Amniotic stem cell (primary cell): ENCODE data around the gene PDF.
"Not testable (repeated sequence)": the region's sequence is repeated elsewhere in the genome, so short reads cannot be mapped to it uniquely, and the experiment has no call there.

Experiments used
- DNase-seq: peaks from one replicate; lab custom pipeline; 2025; lab: John Stamatoyannopoulos, UW

The PDF gene

DNA sequence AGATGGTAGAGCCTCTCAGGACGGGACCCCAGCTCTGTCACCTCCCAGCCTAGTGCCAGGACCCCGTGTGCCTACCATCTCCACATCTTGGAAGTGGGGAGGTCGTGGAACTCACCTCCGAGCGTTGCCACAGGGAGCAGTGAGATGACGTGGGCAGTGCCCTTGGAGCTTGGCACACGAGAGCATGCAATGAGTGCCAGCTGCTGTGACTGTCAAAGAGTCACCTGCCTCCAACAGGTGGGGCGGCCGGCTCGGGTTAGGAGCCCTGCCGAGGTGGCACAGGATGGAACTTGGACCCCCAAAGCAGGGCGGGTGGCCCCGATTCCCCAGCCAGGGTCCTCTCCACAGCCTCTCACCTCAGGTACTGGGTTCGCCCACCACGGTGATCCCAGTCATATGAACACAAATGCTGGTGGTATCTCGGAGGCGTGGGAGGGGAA is 13.8 kb downstream of the PDF start:
- no peak for DNase-seq

DNA sequence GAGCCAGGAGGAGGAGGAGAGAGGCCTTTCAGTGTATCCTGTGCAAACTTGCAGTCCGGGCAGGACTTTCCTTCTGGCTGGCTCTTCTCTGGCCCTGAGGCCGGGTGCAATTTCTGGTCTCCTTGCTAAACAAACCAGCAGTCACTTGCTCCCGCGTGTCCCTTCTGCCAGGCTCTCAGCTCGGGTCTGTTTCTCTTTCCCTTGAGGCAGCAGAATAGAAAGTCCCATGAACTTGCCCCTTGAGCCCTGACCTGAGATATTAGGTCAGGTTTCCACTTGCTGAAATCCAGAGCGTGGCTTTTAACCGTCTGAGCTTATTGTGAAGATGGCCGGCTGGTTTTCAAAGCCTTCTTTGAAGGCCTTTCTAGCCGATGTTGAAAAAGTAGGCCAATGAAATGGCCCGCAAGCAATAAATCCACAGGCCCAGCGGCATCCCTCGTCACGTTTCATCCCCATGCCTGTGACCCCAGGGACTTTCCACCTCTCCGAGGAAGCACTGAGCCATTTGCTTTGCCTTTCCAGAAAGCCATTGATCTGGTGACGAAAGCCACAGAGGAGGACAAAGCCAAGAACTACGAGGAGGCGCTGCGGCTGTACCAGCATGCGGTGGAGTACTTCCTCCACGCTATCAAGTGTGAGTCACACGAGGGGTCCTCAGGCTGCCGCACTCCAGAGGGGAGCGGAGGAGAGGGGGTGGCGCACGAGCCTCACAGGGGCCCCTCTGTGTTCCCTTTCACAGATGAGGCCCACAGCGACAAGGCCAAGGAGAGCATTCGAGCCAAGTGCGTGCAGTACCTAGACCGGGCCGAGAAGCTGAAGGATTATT is 14.7 kb downstream of the PDF start:
- no peak for DNase-seq

GRCh38 chr16:69314534-69314933 is 15.9 kb downstream of the PDF start:
- no peak for DNase-seq

DNA sequence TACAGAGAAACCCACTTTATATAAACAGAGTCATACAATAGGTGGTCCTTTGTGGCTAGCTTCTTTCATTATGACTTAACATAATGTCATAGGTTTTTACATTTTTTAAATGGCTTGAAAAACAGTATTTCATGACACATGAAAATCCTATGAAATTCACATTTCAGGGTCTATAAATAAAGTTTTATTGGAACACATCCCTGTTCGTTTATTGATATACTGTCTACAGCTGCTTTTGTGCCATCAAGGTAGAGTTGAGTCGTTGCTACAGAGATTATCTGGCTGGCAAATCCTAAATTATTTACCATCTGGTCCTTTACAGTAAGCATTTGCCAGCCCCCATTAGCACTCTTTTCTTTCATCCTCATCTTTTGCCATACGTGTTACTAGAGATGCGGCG is 16.9 kb downstream of the PDF start:
- no peak for DNase-seq

DNA sequence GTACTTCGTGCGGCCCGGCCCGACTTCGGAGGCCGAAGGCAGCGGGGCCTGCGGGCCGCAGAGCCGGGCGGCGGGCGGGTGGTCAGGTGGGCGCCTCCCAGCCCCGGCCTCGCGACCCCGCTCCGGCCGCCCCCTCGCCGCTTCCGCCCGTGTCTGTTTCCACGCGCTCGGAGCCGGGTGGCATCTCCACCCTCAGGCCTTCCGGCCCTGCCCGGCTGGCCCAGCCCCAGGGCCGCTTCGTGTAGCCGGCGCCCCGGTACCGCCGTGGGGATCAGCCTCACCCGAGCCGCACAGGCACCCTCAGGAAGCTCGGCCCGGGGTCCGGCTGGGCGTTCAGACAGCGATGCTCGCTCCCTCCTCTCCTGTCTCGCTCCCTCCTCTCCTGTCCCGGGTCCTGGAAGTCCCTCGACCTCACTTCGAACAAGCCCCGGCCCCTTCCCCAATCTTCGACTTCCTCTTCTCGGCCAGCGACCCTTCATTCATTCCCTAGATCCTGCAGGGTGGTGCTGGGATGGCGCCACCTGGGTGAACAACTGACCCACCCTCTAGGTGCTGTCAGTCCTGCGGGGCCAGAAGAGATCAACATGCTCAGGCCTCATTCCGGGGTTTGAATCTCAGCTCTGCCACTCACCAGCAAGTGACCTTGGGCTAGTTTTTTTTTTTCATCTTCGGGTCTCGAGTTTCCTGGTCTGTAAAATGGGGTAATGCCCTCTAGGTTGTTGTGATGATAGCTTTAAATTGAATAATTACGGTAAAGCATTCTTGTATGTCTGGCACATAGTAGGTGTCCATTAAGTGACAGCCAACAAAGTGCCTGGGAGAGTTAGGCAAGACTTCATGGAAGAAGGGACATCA is 18.6 kb downstream of the PDF start:
- no peak for DNase-seq

GRCh38 chr16:69310653-69311532 is 19.5 kb downstream of the PDF start, which contains the start of gene VPS4A:
Gene VPS4A (plus strand): TSS chr16:69311350. CDS start chr16:69311512, 162 bp downstream.
- DNase-seq, result peak; percentile 86

GRCh38 chr16:69309316-69309715 is 21.1 kb downstream of the PDF start:
- no peak for DNase-seq

- DNase-seq, result no peak
Observed at GRCh38 chr16:69307856-69308255, 22.5 kb downstream of the PDF start.

DNA sequence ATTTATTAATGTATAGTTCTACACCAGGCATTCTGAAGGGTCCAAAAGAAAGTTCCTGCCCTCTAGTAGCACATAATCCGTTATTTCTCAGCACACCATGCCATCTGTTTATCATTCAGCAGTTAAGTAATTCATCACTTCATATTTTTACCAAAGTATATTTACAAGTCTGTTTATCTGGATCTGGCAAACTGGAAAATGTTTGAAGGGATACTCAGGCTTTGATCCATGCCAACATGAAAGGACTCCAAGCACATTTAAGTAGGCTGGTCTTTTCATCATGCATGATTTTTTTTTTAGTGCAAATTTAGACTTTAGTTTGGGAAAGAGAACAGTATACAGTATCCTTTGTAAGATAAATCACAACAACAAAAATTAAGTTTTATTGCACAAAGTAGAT is 23.3 kb downstream of the PDF start:
- DNase-seq, result no peak

- DNase-seq, result no peak
Observed at GRCh38 chr16:69306031-69306430, 24.4 kb downstream of the PDF start.

DNA sequence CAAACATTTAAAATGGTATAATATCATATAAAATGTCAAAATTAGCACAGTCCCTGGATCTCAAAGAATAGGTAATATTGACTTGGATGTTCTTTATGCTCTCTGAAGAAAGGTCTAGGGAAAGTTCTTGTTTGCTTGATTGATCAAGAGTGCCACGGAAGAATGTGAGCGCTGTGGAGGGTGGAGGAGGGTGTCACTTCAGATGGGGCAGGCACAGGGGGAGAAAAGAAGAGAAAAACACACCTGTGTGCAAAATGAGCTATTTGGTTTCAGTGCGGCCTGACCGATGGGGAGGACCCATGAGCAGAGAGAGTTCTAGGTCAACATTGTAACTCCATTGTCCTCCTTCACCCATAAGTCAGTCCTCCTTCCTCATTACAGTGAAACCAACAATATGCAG is 28.1 kb downstream of the PDF start:
- no peak for DNase-seq

GRCh38 chr16:69301861-69302260 is 28.5 kb downstream of the PDF start:
- DNase-seq, result no peak

- no peak for DNase-seq
Observed at GRCh38 chr16:69301187-69301586, 29.2 kb downstream of the PDF start.

- DNase-seq, result no peak
Observed at GRCh38 chr16:69298261-69298660, 32.1 kb downstream of the PDF start.

DNA sequence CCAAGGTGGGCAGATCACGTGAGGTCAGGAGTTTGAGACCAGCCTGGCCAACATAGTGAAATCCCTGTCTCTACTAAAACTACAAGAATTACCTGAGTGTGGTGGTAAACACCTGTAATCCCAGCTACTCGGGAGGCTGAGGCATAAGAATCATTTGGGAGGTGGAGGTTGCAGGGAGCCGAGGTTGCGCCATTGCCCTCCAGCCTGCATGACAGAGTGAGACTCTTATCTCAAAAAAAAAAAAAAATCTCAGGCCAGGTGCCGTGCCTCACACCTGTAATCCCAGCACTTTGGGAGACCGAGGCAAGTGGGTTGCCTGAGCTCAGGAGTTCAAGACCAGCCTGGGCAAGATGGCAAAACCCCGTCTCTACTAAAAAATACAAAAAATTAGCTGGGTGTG is 33.6 kb downstream of the PDF start:
- not testable (repeated sequence) for DNase-seq

GRCh38 chr16:69294051-69294450 is 36.3 kb downstream of the PDF start:
- DNase-seq, result no peak

GRCh38 chr16:69293401-69293800 is 37.0 kb downstream of the PDF start:
- no peak for DNase-seq

DNA sequence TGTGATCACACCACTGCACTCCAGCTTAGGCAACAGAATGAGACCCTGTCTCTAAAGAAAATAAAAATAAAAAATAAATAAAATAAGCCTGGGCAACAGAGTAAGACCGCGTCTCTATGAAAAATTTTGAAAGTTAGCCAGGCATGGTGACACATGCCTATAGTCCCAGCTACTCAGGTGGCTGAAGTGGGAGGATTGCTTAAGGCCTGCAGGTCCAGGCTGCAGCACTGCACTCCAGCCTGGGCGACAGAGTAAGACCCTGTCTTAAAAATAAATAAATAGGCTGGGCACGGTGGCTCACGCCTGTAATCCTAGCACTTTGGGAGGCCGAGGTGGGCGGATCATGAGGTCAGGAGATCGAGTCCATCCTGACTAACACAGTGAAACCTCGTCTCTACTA is 38.7 kb downstream of the PDF start:
- DNase-seq, result not testable (repeated sequence)

GRCh38 chr16:69286941-69287713 is 43.3 kb downstream of the PDF start:
- peak; percentile 54 for DNase-seq

- no peak for DNase-seq
Observed at GRCh38 chr16:69285240-69285639, 45.1 kb downstream of the PDF start.

- DNase-seq, result no peak
Observed at GRCh38 chr16:69283851-69284250, 46.5 kb downstream of the PDF start.
